Measurements from ENCODE around the gene SLC16A4. TPM values are rescaled to one million over a fixed set of nuclear protein-coding genes. Genes with fewer than 3 reads are reported as not detected.

SLC16A4 gene
- total and polyA plus RNA-seq, 2 experiments from 2014 or later = 0.94 to 1.6 TPM

- TF ChIP-seq, protein P1, sequence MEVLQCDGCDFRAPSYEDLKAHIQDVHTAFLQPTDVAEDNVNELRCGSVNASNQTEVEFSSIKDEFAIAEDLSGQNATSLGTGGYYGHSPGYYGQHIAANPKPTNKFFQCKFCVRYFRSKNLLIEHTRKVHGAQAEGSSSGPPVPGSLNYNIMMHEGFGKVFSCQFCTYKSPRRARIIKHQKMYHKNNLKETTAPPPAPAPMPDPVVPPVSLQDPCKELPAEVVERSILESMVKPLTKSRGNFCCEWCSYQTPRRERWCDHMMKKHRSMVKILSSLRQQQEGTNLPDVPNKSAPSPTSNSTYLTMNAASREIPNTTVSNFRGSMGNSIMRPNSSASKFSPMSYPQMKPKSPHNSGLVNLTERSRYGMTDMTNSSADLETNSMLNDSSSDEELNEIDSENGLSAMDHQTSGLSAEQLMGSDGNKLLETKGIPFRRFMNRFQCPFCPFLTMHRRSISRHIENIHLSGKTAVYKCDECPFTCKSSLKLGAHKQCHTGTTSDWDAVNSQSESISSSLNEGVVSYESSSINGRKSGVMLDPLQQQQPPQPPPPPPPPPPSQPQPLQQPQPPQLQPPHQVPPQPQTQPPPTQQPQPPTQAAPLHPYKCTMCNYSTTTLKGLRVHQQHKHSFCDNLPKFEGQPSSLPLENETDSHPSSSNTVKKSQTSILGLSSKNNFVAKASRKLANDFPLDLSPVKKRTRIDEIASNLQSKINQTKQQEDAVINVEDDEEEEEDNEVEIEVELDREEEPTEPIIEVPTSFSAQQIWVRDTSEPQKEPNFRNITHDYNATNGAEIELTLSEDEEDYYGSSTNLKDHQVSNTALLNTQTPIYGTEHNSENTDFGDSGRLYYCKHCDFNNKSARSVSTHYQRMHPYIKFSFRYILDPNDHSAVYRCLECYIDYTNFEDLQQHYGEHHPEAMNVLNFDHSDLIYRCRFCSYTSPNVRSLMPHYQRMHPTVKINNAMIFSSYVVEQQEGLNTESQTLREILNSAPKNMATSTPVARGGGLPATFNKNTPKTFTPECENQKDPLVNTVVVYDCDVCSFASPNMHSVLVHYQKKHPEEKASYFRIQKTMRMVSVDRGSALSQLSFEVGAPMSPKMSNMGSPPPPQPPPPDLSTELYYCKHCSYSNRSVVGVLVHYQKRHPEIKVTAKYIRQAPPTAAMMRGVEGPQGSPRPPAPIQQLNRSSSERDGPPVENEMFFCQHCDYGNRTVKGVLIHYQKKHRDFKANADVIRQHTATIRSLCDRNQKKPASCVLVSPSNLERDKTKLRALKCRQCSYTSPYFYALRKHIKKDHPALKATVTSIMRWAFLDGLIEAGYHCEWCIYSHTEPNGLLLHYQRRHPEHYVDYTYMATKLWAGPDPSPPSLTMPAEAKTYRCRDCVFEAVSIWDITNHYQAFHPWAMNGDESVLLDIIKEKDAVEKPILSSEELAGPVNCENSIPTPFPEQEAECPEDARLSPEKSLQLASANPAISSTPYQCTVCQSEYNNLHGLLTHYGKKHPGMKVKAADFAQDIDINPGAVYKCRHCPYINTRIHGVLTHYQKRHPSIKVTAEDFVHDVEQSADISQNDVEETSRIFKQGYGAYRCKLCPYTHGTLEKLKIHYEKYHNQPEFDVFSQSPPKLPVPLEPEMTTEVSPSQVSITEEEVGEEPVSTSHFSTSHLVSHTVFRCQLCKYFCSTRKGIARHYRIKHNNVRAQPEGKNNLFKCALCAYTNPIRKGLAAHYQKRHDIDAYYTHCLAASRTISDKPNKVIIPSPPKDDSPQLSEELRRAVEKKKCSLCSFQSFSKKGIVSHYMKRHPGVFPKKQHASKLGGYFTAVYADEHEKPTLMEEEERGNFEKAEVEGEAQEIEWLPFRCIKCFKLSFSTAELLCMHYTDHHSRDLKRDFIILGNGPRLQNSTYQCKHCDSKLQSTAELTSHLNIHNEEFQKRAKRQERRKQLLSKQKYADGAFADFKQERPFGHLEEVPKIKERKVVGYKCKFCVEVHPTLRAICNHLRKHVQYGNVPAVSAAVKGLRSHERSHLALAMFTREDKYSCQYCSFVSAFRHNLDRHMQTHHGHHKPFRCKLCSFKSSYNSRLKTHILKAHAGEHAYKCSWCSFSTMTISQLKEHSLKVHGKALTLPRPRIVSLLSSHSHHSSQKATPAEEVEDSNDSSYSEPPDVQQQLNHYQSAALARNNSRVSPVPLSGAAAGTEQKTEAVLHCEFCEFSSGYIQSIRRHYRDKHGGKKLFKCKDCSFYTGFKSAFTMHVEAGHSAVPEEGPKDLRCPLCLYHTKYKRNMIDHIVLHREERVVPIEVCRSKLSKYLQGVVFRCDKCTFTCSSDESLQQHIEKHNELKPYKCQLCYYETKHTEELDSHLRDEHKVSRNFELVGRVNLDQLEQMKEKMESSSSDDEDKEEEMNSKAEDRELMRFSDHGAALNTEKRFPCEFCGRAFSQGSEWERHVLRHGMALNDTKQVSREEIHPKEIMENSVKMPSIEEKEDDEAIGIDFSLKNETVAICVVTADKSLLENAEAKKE (CRISPR knock-in tag; IDR thresholded peaks at IDR 0.05) = no peak
- TF ChIP-seq REST (IDR thresholded peaks at IDR 0.05; ENCODE audit: unreplicated experiment) = no peak
- TF ChIP-seq, protein P2, sequence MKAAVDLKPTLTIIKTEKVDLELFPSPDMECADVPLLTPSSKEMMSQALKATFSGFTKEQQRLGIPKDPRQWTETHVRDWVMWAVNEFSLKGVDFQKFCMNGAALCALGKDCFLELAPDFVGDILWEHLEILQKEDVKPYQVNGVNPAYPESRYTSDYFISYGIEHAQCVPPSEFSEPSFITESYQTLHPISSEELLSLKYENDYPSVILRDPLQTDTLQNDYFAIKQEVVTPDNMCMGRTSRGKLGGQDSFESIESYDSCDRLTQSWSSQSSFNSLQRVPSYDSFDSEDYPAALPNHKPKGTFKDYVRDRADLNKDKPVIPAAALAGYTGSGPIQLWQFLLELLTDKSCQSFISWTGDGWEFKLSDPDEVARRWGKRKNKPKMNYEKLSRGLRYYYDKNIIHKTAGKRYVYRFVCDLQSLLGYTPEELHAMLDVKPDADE (IDR thresholded peaks at IDR 0.05) = no peak
- no peak for TF ChIP-seq ZNF114 (CRISPR knock-in tag; IDR thresholded peaks at IDR 0.05)
- TF ChIP-seq JUNB (IDR thresholded peaks at IDR 0.05; ENCODE audit: unreplicated experiment) = no peak
- no peak for TF ChIP-seq ZNF331 (CRISPR knock-in tag; IDR thresholded peaks at IDR 0.05; ENCODE audit: low read depth)
- no peak for TF ChIP-seq STAT1 (IDR thresholded peaks at IDR 0.05; ENCODE audit: unreplicated experiment)
- no peak for TF ChIP-seq EZH2 (IDR thresholded peaks at IDR 0.05; ENCODE audit: low read depth, unreplicated experiment)
- TF ChIP-seq EZH2phosphoT487 (IDR thresholded peaks at IDR 0.05; ENCODE audit: unreplicated experiment) = no peak
These were observed 62.1 kb downstream of the SLC16A4 start (continued) for GRCh38 chr1:110328700-110329099.

Measured in GM23338 (cell line).